ENCODE results near the gene ICA1. TPM values are rescaled to one million over a fixed set of nuclear protein-coding genes. Genes with fewer than 3 reads are reported as not detected.

ICA1 gene
- total and polyA plus RNA-seq, 2 donors (not counting 3 experiments of a cell fraction or from before 2014, with no cell fraction given) = 19.0 to 47.1 TPM

DNA sequence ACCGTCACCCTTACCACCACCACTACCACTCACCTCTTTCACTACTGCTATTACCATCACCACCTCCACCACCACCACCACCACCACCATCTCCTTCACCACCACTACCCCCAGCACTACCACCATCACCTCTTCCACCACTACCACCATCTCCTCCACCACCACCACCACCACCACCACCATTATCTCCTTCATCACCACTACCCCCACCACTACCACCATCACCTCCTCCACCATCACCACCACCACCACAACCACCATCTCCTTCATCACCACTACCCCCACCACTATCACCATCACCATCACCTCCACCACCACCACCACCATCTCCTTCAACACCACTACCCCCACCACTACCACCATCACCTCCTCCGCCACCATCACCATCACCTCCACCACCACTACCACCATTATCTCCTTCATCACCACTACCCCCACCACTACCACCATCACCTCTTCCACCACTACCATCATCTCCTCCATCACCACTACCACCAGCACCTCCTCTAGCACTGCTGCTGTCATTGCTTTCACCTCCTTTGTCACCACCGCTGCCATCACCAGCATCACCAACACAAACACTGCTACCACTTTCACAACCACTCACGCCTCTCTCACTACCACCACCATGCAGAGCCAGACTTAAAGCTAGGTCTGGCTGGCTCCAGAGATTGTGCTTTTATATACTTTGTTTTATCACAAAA lies 109.3 kb downstream of the ICA1 start:
- H4K20me1 ChIP-seq (replicated peaks; ENCODE audit: control insufficient read depth, extremely low read depth, insufficient read depth, low read length) = no peaks in the 10 kb centered on the region
- no peak overlapping the region for H3K9ac ChIP-seq (replicated peaks; ENCODE audit: extremely low read depth, insufficient read depth, low read length)
- CTCF ChIA-PET = no interaction called here
- TF ChIP-seq JUN (IDR thresholded peaks at IDR 0.05; ENCODE audit: borderline replicate concordance, insufficient read depth, insufficient read length, low read depth) (no peak), POLR2A (IDR thresholded peaks at IDR 0.05; ENCODE audit: low read depth, low read length) (no peak), POLR2AphosphoS5 (IDR thresholded peaks at IDR 0.05; ENCODE audit: insufficient read depth, low read depth, low read length) (no peak), FOS (IDR thresholded peaks at IDR 0.05; ENCODE audit: borderline replicate concordance, insufficient read depth, low read length) (no peak), GATA2 (IDR thresholded peaks at IDR 0.05; ENCODE audit: insufficient read depth, insufficient read length, low read depth, low read length) (no peak), MAX (IDR thresholded peaks at IDR 0.05; ENCODE audit: insufficient read depth, insufficient read length) (no peak)
- H3K4me2 ChIP-seq (ENCODE audit: insufficient read depth, low read length) = no peak overlapping the region
- no TSS peak for BruUV-seq (replicated peaks)
- intact Hi-C loops (cut with micrococcal nuclease) = no loop called here
- POLR2A ChIA-PET = no interaction called here
- no peaks in the 10 kb centered on the region for H3K9me3 ChIP-seq (replicated peaks; ENCODE audit: control insufficient read depth, insufficient read depth, low read length)
- no peak for DNase-seq (ENCODE audit: low read depth, low spot score)
- peaks cover 8% of the 10 kb centered on the region for H3K4me1 ChIP-seq (ENCODE audit: control insufficient read depth, extremely low read depth, insufficient read depth, low read length)
- H3K4me3 ChIP-seq (replicated peaks in 1 of 3; ENCODE audit: insufficient read depth in 1 of 3, low read depth in 1 of 3, low read length in 3 of 3) = no peak overlapping the region
- dilution Hi-C loops (cut with MboI; ENCODE audit: extremely low pct_ligation_motif_present, low sequenced_read_pairs) = no loop called here
- no peak overlapping the region for H2AFZ ChIP-seq (ENCODE audit: low read depth, low read length)
- no peaks in the 10 kb centered on the region for H3K36me3 ChIP-seq (ENCODE audit: control insufficient read depth in 2 of 2, extremely low read depth in 1 of 2, insufficient read depth in 2 of 2, low read length in 2 of 2)
- H3K27me3 ChIP-seq (ENCODE audit: control insufficient read depth in 2 of 2, insufficient read depth in 2 of 2, low read length in 2 of 2) = no peaks in the 10 kb centered on the region
- no peaks in the 10 kb centered on the region for H3K9me1 ChIP-seq (replicated peaks; ENCODE audit: control insufficient read depth, extremely low read depth, insufficient read depth, low read length)
- H3K79me2 ChIP-seq (ENCODE audit: control insufficient read depth, insufficient read depth, low read length) = no peaks in the 10 kb centered on the region
- H3K27ac ChIP-seq (ENCODE audit: insufficient read depth, low read depth, low read length) = no peak overlapping the region
- no peak for FAIRE-seq

GRCh38 chr7:8151161-8151725 lies 110.7 kb downstream of the ICA1 start:
- Histone ChIP-seq H3K27ac (ENCODE audit: insufficient read depth, low read depth, low read length) (no peak overlapping the region), H3K9me1 (replicated peaks; ENCODE audit: control insufficient read depth, extremely low read depth, insufficient read depth, low read length) (no peaks in the 10 kb centered on the region), H3K36me3 (ENCODE audit: control insufficient read depth in 2 of 2, extremely low read depth in 1 of 2, insufficient read depth in 2 of 2, low read length in 2 of 2) (no peaks in the 10 kb centered on the region), H2AFZ (ENCODE audit: low read depth, low read length) (no peak overlapping the region), H3K4me3 (replicated peaks in 1 of 3; ENCODE audit: insufficient read depth in 1 of 3, low read depth in 1 of 3, low read length in 3 of 3) (no peak overlapping the region), H4K20me1 (replicated peaks; ENCODE audit: control insufficient read depth, extremely low read depth, insufficient read depth, low read length) (no peaks in the 10 kb centered on the region), H3K9ac (replicated peaks; ENCODE audit: extremely low read depth, insufficient read depth, low read length) (no peak overlapping the region), H3K79me2 (ENCODE audit: control insufficient read depth, insufficient read depth, low read length) (no peaks in the 10 kb centered on the region), H3K9me3 (replicated peaks; ENCODE audit: control insufficient read depth, insufficient read depth, low read length) (no peaks in the 10 kb centered on the region), H3K27me3 (ENCODE audit: control insufficient read depth in 2 of 2, insufficient read depth in 2 of 2, low read length in 2 of 2) (no peaks in the 10 kb centered on the region), H3K4me2 (ENCODE audit: insufficient read depth, low read length) (no peak overlapping the region), H3K4me1 (ENCODE audit: control insufficient read depth, extremely low read depth, insufficient read depth, low read length) (peaks cover 8% of the 10 kb centered on the region)
- CTCF ChIA-PET = no interaction called here
- no TSS peak for BruUV-seq (replicated peaks)
- dilution Hi-C loops (cut with MboI; ENCODE audit: extremely low pct_ligation_motif_present, low sequenced_read_pairs) = no loop called here
- no peak for FAIRE-seq
- POLR2A ChIA-PET = no interaction called here
- TF ChIP-seq EZH2 (IDR thresholded peaks at IDR 0.05; ENCODE audit: borderline replicate concordance, low read depth, low read length, severe bottlenecking) = no peak
- TF ChIP-seq MAX (IDR thresholded peaks at IDR 0.05; ENCODE audit: insufficient read depth, insufficient read length) = no peak
- TF ChIP-seq JUN (IDR thresholded peaks at IDR 0.05; ENCODE audit: borderline replicate concordance, insufficient read depth, insufficient read length, low read depth) = no peak
- no peak for TF ChIP-seq FOS (IDR thresholded peaks at IDR 0.05; ENCODE audit: borderline replicate concordance, insufficient read depth, low read length)
- no peak for TF ChIP-seq POLR2A (IDR thresholded peaks at IDR 0.05; ENCODE audit: low read depth, low read length)
- no peak for TF ChIP-seq MYC (IDR thresholded peaks at IDR 0.05; ENCODE audit: low read depth, low read length)
- TF ChIP-seq GATA2 (IDR thresholded peaks at IDR 0.05; ENCODE audit: insufficient read depth, insufficient read length, low read depth, low read length) = no peak
- no peak for TF ChIP-seq CTCF (IDR thresholded peaks at IDR 0.05; ENCODE audit: extremely low read depth in 1 of 2, insufficient read depth in 1 of 2, low read depth in 1 of 2, low read length in 2 of 2)
- no peak for TF ChIP-seq POLR2AphosphoS5 (IDR thresholded peaks at IDR 0.05; ENCODE audit: insufficient read depth, low read depth, low read length)
- no peak for DNase-seq (ENCODE audit: low read depth, low spot score)
- intact Hi-C loops (cut with micrococcal nuclease) = no loop called here

Data from endothelial cell of umbilical vein (primary cell).